Activated T-cell treated with anti-CD3 and anti-CD28 coated beads for 1 hour (primary cell): Measurements from ENCODE around the gene C21orf58.

Experiments
- DNase-seq: peaks from one replicate; pipeline ENCODE4 v3.0.0-alpha.2; 2020; ENCODE audit warnings: low read depth

The C21orf58 gene

GRCh38 chr21:46352913-46353312 is 29.2 kb upstream of the C21orf58 start:
- no peak for DNase-seq

- DNase-seq: no peak
These were observed 28.5 kb upstream of the C21orf58 start for GRCh38 chr21:46352164-46352515.

GRCh38 chr21:46351476-46352163 is 27.9 kb upstream of the C21orf58 start:
- no peak for DNase-seq

GRCh38 chr21:46350981-46351380 is 27.3 kb upstream of the C21orf58 start:
- DNase-seq: no peak

- DNase-seq: no peak
These were observed 26.9 kb upstream of the C21orf58 start for GRCh38 chr21:46350571-46350970.

- no peak for DNase-seq
These were observed 25.6 kb upstream of the C21orf58 start for GRCh38 chr21:46349134-46349760.

GRCh38 chr21:46347791-46348381 is 24.2 kb upstream of the C21orf58 start:
- no peak for DNase-seq

- no peak for DNase-seq
These were observed 23.5 kb upstream of the C21orf58 start for GRCh38 chr21:46347203-46347550.

GRCh38 chr21:46346296-46347202 is 22.9 kb upstream of the C21orf58 start:
- DNase-seq: no peak

- DNase-seq: no peak
These were observed 22.2 kb upstream of the C21orf58 start for GRCh38 chr21:46345861-46346260.

GRCh38 chr21:46344219-46344915 is 20.7 kb upstream of the C21orf58 start:
- DNase-seq: no peak

- no peak for DNase-seq
These were observed 17.3 kb upstream of the C21orf58 start for GRCh38 chr21:46340998-46341397.

GRCh38 chr21:46336603-46337002 is 12.9 kb upstream of the C21orf58 start:
- DNase-seq: no peak

GRCh38 chr21:46334351-46335140 is 10.9 kb upstream of the C21orf58 start:
- DNase-seq: no peak

- DNase-seq: no peak
These were observed 6.1 kb upstream of the C21orf58 start for GRCh38 chr21:46329796-46330195.

- DNase-seq: no peak
These were observed 4.5 kb upstream of the C21orf58 start for GRCh38 chr21:46328151-46328550.

GRCh38 chr21:46327711-46328110 is 4.0 kb upstream of the C21orf58 start:
- DNase-seq: no peak

- no peak for DNase-seq
These were observed 2.5 kb upstream of the C21orf58 start for GRCh38 chr21:46326110-46326703.

GRCh38 chr21:46325073-46325912 is 1.6 kb upstream of the C21orf58 start:
- DNase-seq: peak; percentile 7
